GM18520 (cell line): ENCODE data around the gene PSMB11.

Source experiments
- ATAC-seq: cut with Tn5 transposase; IDR thresholded peaks from one replicate; pipeline ENCODE4 v1.9.1; 2021; ENCODE audit not compliant: unreplicated experiment

PSMB11 gene

DNA sequence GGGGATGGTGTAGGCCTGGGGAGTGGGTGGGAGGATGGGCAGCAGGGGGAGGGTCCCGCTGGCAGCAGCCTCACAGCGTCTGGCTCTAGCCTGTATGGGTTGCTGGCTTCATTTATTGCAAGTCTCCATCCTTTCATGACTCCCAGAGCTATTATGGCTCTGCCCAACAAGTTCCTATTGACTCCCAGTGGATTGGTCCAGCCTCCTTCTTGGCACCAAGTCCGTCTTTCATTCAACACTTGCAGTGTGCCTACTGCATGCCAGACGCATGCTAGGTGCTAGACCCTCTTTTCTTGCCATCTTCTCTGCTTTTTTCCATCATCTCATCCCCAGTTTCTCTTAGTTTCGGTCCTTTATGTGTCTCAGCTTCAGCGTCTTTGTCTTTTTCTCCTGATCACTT lies 1.1 kb downstream of the PSMB11 start:
- ATAC-seq, result no peak

GRCh38 chr14:23043754-23044153 lies 1.7 kb downstream of the PSMB11 start:
- ATAC-seq, result no peak

DNA sequence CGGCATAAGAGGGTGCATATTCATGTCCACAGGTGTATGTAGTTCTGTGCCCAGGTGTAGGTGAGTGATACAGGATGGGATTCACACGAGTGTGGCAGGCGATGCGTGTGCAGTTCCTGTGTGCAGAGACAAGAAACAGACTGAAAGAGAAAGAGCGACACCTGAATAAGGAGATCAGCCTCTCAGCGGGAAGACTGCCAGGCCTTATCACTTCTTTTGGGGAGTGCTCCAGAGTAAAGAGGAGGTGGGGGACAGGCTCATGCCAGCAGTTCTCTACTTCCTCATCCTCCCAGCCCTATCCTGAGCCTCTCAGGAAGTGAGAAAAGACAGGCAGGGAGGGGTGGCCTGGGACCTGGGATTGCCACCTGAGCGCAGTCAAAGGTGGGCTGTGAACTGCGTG lies 2.8 kb downstream of the PSMB11 start:
- no peak for ATAC-seq

DNA sequence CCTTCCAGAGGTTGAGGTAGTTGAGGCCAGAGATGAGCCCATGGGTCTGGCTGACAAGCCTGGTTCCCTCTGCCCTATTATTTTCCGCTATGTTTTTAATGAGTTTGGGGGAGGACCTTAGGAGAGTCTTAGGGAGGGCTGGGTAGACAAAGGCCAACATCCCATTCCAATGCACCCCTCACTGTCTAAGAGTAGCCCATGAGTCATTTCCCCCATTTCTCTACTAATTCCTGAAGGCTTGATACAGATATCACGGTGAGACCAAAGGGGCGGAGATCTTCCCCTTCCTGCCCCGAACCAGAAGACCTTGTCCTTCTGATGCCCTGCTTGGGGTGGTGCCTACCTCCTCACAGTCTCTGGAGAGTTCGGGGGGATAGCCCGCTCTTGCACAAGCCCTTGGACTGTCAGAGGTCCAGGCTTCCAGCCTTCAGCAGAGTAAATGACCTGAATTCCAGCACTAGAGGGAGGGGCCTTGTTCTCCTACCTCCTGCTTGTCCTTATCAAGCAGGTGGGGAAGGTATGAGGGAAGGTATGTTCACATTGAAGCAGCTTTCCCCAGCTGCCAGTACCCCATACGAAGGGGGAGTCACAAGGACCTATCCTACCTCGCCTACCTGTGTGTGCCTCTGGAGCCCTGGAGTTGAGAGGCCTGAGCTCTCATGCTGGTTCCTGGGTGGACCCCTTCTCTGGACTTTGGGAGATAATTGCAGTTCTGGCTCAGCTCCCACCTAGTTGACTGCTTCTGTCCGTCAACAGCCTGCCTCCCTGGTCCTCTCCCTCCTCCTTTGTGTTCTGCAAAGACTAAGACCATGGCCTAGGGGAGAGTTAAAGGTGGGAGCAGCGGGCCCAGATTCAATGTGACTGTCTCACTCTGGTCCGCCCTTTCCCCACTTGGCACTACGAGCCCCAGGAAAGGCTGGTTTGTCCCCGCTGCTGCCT lies 3.7 kb downstream of the PSMB11 start:
- no peak for ATAC-seq

DNA sequence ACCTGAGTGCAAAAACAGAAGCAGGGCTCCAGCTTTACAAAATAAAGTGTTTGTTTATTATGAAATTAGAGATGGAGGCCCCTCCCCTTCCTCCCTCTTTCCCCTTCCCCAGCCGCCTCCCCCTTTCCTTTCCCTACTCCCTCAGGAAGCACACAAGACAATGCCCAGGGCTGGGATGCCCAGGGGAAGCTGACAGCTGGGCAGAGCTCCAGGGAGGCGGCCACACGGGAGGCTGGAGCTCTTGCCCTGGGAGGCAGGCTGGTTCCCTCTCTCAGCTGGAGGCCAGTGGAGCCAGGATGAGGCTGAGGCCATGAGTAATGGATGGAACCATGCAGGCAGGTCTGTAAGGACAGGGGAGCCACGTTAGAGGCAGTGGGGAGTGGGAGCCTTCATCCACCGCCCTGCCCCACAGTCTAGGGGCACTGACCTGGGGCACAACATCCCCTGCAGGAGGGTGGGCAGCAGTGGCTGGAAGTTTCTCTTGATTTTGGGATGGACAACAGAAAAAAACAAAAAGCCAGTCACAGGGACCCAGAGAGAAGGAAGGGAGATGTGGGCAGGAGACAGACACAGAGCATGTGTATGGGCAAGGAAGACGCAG lies 5.1 kb downstream of the PSMB11 start:
- ATAC-seq, result no peak

DNA sequence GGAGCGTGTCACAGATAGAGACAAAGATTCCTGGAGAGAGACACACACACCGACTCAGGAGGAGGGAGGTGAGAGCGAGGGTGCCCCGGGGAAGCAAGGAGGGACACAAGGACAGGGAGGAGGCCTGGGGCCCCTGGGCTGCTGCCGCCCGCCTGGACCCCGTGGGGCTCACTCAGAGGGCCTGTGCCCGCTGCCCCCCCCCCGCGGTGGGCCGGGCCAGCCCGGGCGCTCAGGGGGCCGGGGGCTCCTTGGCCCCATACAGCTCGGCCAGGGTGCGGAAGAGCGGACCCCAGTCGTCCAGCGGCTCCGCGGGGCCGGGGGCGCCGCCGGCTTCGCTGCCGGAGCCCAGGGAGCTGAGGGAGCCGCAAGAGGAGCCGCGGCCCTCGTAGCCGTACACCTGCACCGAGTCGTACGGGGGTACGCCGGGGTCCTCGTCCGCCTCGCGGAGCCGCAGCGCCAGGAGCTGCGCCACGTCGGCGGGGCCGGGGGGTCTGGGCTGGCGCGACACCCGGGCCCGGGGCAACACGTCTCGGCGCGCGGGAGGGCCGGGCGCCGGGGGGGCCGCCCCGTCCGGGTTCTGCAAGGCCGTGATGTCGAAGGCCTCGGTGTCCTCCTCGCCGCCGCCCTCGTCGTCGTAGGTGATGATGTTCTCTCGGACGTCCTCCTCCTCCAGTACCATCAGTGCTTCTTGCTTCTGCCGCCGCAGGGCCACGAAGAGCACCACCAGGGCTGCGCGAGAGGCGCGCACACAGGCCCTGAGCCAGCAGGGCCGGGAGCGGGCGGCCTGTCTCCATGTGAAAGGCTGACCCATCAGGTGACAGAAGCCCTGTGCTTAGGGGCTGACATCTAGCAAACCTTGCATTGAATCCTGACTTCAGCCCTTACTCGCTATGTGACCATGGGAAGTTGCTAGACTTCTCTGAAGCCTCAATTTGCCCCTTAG lies 6.0 kb downstream of the PSMB11 start:
- no peak for ATAC-seq

DNA sequence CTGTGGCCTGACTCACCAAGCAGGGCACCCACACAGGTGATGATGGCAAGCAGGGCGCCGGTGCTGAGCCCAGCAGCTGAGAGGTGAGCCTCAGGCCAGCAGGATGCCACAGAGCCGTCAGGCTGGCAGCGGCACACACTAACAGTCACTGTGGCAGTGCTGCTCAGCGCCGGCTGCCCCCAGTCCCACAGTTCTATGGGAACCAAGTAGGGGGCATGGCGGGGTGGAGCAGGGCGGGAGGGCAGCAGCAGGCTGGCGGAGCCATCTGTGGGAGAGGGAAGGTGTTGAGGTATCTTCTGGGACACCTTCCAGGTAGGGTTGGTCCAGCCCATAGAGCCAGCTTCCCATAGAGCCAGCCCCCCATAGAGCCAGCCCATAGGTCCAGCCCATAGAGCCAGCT lies 7.0 kb downstream of the PSMB11 start:
- no peak for ATAC-seq

DNA sequence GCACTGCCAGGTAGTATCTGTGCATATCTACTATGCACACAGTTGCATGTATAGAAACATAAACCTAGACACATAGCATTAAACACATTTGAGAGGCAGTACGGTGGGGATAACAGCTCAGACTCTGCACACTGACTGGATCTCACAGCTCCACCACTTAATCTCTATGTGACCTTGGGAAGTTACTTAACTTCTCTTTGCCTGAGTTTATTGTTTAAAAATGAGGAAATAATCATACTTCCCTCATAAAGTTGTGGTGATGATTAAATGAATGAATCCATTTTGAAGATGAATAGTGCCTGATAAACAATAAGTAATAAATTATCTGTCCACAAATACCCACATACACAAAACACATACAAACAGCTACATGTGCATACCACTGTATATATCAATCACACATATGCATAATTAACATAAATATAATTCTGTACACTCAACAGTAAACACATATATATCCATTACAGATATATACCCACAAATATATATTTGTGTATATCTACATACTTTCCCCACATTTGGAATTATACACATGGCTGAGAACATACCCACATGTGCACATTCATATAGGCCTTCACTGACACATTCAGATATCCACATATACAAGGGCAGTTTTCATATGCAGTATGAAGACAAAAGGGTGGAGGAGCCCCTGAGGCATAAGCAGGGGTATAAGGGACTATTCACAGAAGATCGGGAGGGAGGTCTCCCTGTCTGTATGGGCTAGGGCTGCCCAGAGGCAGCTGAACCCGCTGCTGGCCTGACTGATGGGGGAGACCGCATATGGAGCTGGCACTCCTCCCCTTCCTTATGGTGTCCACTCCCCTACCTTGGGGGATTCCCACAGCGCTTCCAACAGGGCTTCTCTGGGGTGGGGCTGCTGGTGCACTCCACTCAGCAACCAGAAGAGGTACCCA lies 9.4 kb downstream of the PSMB11 start:
- ATAC-seq, result no peak

DNA sequence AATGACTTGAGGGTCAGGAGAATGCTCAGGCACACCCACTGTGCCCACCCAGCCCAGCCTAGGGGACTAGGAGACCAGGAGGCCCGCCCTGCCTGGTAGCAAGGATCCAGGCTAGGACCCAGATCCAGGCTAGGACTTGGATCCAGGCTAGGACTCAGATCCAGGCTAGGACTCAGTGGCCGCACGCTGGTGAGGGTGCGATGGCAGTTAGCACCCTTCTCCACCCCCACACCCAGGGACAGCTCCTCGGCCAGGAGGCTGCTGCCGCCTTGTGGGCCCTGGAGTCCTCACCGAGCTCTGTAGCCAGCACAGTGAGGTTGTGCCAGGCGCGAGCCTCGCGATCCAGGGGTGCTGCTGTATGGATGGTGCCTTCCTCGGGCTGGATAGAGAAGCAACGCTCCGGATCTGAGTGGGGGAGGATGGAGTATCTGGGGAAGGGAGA lies 10.2 kb downstream of the PSMB11 start:
- no peak for ATAC-seq

DNA sequence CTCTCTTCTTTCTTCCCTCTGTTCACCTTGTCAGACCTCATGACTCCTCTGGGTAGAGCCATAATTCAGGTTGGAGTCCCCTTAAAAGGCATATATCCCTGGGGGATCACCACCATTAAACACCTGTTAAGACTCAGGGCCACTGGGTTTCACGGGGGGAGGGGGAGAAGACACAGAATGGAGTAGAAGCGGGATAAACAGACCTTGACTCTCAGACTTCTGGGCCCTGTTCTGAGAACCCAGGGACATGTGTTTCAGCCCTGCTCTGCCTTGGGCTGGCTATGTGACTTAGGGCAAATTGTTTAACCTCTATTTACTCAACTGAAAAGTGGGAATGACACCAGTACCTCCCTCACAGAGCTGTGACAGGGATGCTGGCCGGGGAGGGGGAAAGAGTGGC lies 10.7 kb downstream of the PSMB11 start:
- no peak for ATAC-seq

DNA sequence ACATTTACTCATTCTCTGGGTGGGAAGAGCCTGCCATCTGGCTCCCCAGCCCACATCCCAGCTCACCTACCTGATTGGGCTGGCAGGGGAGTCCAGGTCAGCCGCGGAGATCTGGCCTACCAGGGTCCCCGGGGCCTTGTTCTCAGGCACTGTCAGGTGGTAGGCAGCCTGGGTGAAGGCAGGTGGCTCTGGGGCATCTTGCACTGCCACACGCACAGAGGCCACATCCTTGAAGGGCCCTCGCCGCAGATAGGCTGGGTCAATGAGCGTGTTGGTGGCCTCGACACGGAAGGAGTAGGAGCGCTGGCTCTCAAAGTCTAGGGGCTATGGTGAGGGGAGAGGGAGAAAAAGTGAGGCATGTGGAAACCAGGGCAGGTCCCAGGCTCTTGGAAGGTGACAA lies 11.4 kb downstream of the PSMB11 start:
- ATAC-seq, result no peak

- no peak for ATAC-seq
These were observed 12.2 kb downstream of the PSMB11 start for GRCh38 chr14:23054000-23054811.

DNA sequence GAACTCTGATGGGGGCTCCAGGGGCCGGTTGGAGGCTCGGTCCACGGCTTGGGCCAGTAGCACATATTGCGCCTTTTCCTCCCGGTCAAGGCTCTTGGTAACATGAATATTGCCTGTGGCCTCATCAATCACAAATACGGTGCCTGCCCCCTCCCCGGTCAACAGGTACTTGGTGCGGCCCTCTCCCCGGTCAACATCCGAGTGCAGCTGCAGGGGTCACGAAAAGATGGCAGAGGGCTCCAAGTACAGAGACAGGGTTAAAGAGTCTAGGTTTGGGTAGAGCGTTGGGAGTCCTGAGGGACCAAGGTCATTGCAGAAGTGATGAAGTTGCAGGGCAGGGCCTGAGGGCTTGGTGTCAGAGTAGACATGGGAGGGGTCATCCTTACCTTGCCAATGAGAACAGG lies 13.1 kb downstream of the PSMB11 start:
- ATAC-seq, result no peak

- ATAC-seq, result no peak
These were observed 13.7 kb downstream of the PSMB11 start for GRCh38 chr14:23055621-23056144.

DNA sequence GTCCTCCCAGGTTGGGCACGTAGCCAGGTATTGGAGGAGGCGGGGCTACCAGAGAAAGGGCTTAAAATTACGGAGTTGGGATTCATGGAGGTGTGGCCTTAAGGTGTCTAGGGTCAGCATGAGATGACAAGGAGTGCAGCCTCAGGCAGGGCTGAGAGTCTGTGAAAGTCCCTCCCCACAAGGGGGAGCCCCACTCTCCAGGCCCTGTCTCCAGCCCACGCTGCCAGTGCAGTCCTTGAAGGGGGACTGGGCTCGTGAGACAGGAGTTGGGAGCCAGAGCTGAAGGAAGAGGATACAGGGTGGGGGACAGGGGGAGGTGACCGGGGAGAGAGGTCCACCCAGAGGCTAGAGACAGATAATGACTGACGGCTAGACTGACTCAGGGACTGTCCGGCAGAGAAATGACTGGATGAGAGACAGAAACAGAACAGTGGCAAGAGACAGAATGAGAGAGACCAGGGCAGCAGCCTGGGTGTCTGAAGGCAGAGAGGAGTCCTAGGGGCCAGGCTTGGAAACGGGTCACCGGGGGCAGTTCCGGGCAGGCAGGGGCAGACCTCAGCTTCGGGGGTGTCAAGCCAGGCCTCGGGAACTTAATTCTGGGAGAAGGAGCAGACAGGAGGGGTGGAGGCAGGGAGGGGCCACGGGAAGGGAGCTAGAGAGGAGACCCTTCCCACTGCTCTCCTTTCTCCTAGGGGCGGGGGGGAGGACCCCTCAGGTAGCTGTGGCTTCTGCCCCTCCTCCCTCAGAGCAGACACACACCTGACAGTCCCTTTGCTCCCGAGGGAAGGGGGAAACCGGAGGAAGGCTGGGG lies 14.3 kb downstream of the PSMB11 start:
- peak; percentile 30 for ATAC-seq

DNA sequence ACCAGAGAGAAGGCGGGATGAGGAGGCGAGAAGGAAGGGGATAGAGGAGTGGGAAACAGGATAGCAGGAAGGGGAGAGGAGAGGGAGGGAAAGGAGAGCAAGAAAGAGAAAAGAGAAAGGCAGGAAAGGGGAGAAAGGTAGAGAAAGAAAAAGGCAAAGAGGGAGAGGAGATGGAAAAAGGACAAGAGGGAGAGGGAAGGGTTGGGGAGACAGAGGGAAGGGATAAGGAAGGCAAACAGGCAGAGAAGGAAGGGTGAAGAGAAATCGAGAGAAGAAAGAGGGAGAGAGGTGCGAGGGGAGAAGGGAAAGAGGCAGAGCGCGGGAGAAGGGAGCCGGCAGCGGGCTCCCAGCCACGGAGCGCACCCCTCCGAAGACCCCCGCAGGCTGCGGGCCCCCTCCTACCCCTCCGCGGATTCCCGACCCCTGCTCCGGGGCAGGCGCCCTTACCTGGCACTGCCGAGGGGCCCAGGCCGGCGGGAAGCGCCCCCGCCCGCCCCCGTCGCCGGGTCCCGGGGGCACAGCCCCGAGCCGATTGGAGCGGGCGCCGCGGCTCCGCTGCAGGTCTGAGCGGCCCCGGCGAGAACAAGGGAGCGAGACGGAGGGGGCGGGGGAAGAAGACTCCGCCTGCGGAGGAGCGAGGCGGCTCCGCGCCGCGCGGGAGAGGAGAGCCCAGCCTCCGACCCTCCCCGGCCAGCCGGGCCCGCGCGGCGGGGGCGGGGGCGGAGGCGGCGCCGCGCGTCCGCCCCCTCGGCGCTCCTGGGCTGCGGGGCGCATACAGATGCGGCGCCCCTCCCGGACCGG lies 15.1 kb downstream of the PSMB11 start, which contains the start of gene CDH24:
TSS of gene CDH24 (minus strand) at position 565 of the 801 bp plus-strand sequence. CDS start 1,787 bp downstream, outside the sequence.
- no peak for ATAC-seq
